GM18868 (cell line): Measurements from ENCODE around the gene KLHL29.
"Not testable (repeated sequence)": the region's sequence is repeated elsewhere in the genome, so short reads cannot be mapped to it uniquely, and the experiment has no call there.

Experiments
- ATAC-seq: cut with Tn5 transposase; IDR thresholded peaks from one replicate; pipeline ENCODE4 v1.9.1; 2021; ENCODE audit warnings: mild to moderate bottlenecking, moderate library complexity; ENCODE audit not compliant: unreplicated experiment

KLHL29 gene

GRCh38 chr2:23734416-23734815 is 349.4 kb downstream of the KLHL29 start:
- no peak for ATAC-seq

DNA sequence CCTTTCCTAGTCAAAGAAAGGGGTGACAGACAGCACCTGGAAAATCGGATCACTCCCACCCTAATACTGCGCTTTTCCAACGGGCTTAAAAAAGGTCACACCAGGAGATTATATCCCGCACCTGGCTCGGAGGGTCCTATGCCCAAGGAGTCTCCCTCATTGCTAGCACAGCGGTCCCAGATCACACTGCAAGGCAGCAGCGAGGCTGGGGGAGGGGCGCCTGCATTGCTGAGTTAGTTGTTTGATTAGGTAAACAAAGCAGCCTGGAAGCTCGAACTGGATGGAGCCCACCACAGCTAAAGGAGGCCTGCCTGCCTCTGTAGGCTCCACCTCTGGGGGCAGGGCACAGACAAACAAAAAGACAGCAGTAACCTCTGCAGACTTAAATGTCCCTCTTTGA is 351.8 kb downstream of the KLHL29 start:
- not testable (repeated sequence) for ATAC-seq

DNA sequence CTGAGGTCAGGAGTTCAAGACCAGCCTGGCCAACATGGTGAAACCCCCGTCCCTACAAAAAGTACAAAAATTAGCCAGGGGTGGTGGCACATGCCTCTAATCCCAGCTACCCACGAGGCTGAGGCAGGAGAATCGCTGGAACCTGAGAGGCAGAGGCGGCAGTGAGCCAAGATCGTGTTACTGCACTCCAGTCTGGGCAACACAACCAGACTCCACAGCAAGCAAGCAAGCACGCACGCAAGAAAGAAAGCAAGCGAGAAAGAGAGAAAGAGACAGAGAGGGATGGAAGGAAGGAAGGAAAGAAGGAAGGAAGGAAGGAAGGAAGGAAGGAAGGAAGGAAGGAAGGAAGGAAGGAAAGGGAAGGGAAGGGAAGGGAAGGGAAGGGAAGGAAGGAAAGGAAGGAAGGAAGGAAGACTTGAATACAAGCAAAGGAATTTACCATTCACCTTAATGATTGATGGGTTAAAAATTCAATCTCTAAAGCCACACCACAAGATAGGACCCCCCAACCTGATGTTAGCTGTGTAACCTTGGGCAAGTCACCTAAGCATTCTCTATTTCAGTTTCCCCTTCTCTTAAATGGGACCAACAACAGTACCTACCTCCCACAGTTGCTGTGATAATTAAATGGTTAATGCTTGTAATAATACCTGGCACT is 360.2 kb downstream of the KLHL29 start:
- peak; percentile 29 for ATAC-seq

DNA sequence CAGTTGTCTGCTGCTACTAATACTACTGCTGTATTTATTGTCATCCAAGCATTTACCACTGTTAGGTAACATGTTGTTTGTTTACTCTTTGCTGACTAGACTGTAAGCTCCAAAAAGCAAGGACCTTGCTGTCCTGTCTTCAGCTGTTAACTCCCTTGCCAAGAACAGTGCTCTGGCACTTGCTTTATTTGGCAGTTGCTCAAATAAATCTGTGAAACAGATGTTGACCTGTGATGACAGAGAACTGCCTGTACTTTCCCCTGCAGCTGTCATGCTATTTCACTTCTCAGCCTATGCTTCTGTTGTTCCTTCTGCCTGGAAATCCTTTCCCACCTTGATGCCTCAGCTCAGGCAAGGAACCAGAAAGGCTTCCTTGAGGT is 360.7 kb downstream of the KLHL29 start:
- ATAC-seq = peak; percentile 93

GRCh38 chr2:23746141-23746863 is 361.3 kb downstream of the KLHL29 start:
- ATAC-seq = peak; percentile 35

- no peak for ATAC-seq
Measured at GRCh38 chr2:23751747-23752265, 366.8 kb downstream of the KLHL29 start.

GRCh38 chr2:23753291-23754010 is 368.5 kb downstream of the KLHL29 start:
- no peak for ATAC-seq

GRCh38 chr2:23754970-23755369 is 370.0 kb downstream of the KLHL29 start:
- no peak for ATAC-seq

DNA sequence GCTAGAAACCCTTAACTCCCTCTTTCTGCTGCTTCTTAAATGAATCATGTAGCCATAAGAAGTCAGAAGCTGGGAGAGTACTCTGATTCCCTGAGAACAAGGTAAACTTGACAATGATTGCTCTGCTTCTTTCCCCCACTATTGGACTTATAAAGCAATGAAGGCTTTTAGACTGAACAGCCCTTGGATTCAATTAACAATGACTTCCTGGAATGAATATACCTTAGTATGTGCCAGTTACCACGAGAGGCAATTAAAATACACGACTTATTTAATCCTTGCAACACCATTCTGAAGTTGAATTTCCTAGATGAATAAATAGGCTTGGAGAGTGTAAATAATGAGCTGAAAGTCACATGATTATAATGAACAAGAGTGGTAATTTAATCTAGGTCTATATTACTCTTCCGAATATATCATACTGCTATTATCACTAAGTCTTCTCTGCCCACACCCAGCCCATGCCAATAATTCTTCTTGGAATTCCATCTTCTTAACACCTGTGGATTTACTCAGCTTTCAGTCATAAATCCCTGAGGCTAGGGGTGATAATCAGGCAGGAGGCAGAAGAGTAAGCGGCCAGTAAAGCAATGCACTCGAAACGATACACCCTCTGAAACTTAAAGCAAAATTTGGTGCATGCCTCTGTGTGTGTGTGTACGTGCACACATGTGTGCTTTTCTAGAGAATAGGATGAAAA is 371.8 kb downstream of the KLHL29 start:
- no peak for ATAC-seq

DNA sequence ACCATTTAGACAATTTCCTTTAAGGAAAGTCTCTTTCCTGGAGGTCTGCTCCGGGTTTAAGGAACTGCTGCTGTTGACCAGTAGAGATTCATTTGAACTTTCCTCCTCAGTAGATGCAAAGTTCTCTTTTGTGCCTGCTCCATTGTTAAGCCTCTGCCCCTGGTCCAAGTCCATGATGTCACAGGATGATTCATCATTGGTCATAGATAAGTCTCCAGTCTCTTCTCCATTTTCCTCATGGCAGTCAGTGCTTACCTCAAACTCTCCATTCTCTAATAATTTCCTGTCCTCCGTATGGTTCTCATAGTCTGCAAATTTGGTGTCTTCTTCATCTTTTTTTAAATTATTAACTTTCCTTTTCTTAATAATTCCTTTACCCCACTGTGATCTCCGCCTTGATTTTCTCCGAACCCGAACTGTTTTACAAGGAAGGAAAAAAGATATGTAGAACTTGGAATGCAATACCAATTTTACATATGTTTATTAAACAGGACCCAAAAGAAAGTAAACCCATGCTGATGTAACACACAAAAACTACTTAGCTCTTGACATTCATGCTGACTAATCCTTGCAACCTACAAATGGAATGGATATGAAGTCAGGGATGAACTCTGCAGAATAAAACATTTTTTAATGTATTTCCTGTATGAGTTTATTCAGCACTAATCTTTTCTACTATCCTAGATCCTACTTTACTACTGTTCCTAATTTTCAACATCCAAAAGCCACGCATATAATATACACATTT is 372.9 kb downstream of the KLHL29 start:
- ATAC-seq = no peak
